Natural killer cell (primary cell): ENCODE data around the gene ULK1. TPM values are rescaled to one million over a fixed set of nuclear protein-coding genes. Genes with fewer than 3 reads are reported as not detected.

Source experiments
- ATAC-seq, 3 donors: fragments of 150-1000 bp in 2 of 3; fragments of 200-7000 bp in 1 of 3; cut with Tn5 transposase; 1 replicate in 1 of 3; 2 replicates in 2 of 3; pipeline ENCODE4 v1.10.0; 2021; ENCODE audit warnings: mild to moderate bottlenecking in 2 of 3, moderate library complexity in 2 of 3
- DNase-seq, 2 donors: peaks; one replicate each; pipeline versions ENCODE4 v3.0.0 to v3.0.0-alpha.2; 2013 to 2021; ENCODE audit warnings: mixed read lengths in 1 of 2
- H3K27ac ChIP-seq: one replicate; pipeline ENCODE4 v1.5.1; 2013; ENCODE audit warnings: mild to moderate bottlenecking, low read length
- H3K27me3 ChIP-seq: one replicate; pipeline ENCODE4 v1.6.1; 2013; ENCODE audit warnings: low read length; ENCODE audit not compliant: control insufficient read depth, insufficient read depth
- H3K36me3 ChIP-seq: one replicate; pipeline ENCODE4 v1.6.1; 2013; ENCODE audit warnings: low read length; ENCODE audit not compliant: control insufficient read depth, insufficient read depth
- H3K4me1 ChIP-seq: one replicate; pipeline ENCODE4 v1.6.1; 2013; ENCODE audit warnings: low read length; ENCODE audit not compliant: control insufficient read depth, insufficient read depth
- H3K4me3 ChIP-seq: one replicate; pipeline ENCODE4 v1.5.1; 2013; ENCODE audit warnings: low read length
- H3K9me3 ChIP-seq: one replicate; pipeline ENCODE4 v1.6.1; 2013; ENCODE audit warnings: low read length; ENCODE audit not compliant: control insufficient read depth, insufficient read depth
- H3K27ac Mint-ChIP-seq, 2 donors: one replicate each; pipeline ENCODE4 v1.8.0; 2022; ENCODE audit warnings: mild to moderate bottlenecking in 2 of 2, mixed read lengths in 2 of 2, moderate library complexity in 1 of 2
- H3K27me3 Mint-ChIP-seq, 2 donors: one replicate each; pipeline ENCODE4 v1.8.0; 2022; ENCODE audit warnings: low read depth in 2 of 2, mixed read lengths in 2 of 2
- H3K36me3 Mint-ChIP-seq: one replicate; pipeline ENCODE4 v1.8.0; 2022; ENCODE audit warnings: mixed read lengths
- H3K4me1 Mint-ChIP-seq, 2 donors: one replicate each; pipeline ENCODE4 v1.8.0; 2022; ENCODE audit warnings: mixed read lengths in 2 of 2
- H3K4me3 Mint-ChIP-seq: one replicate; pipeline ENCODE4 v1.8.0; 2022; ENCODE audit warnings: mild to moderate bottlenecking, moderate library complexity, mixed read lengths
- H3K9me3 Mint-ChIP-seq, 2 donors: one replicate each; pipeline ENCODE4 v1.8.0; 2022; ENCODE audit warnings: mixed read lengths in 2 of 2
- CTCF ChIP-seq: fragments of 200-600 bp; IDR thresholded peaks from one replicate; pipeline ENCODE4 v1.8.0; 2022; ENCODE audit warnings: antibody characterized with exemption
- WGBS: methylation state at CpG from one replicate; pipeline ENCODE4 v1.1.7; 2013; ENCODE audit warnings: missing lambda C conversion rate; ENCODE audit not compliant: insufficient coverage; 5-methylcytosine and 5-hydroxymethylcytosine counted together
- intact Hi-C: fragments of 100-400 bp; cut with micrococcal nuclease; formaldehyde crosslinking; loops from one replicate; pipeline ENCODE4 v1.14.2; 2022
- total RNA-seq, 4 donors: library from RNA; stranded (reverse); fragments of 120-200 nt in 1 of 4; gene quantifications; one replicate each; pipeline versions ENCODE4 v1.2.3 to v1.2.4, GENCODE V29; 2013 to 2022

ULK1 gene
- total RNA-seq, 3 donors from 2014 or later (not counting 1 experiment from before 2014, with no cell fraction given): 99.1 to 142 (median 123) TPM

GRCh38 chr12:131914179-131914702, 19.8 kb downstream of the ULK1 start:
- Mint-ChIP-seq H3K9me3 (no peaks in the 10 kb centered on the region), H3K27me3 (no peaks in the 10 kb centered on the region), H3K4me3 (no peak overlapping the region), H3K4me1 (no peaks in the 10 kb centered on the region), H3K36me3 (no peaks in the 10 kb centered on the region), H3K27ac (no peak overlapping the region)
- Histone ChIP-seq H3K27me3 (no peaks in the 10 kb centered on the region), H3K36me3 (peaks cover 46% of the 10 kb centered on the region), H3K9me3 (no peaks in the 10 kb centered on the region), H3K4me1 (no peaks in the 10 kb centered on the region), H3K4me3 (no peak overlapping the region), H3K27ac (no peak overlapping the region)
- intact Hi-C loops: no loop called here
- WGBS: 95% methylated on average over 13 of the region's 14 CpGs
- no peak for TF ChIP-seq CTCF
- ATAC-seq (no peak), DNase-seq (no peak)

- DNase-seq: no peak
Observed at GRCh38 chr12:131915000-131915689, 20.7 kb downstream of the ULK1 start.

GRCh38 chr12:131915823-131916222, 21.4 kb downstream of the ULK1 start:
- TF ChIP-seq CTCF: no peak
- ATAC-seq: no peak
- intact Hi-C loops: no loop called here

More at GRCh38 chr12:131915000-131915689, 20.7 kb downstream of the ULK1 start:
- Mint-ChIP-seq H3K27ac (no peak overlapping the region), H3K36me3 (no peaks in the 10 kb centered on the region), H3K27me3 (no peaks in the 10 kb centered on the region), H3K9me3 (no peaks in the 10 kb centered on the region), H3K4me3 (no peak overlapping the region), H3K4me1 (no peaks in the 10 kb centered on the region)
- Histone ChIP-seq H3K4me3 (no peak overlapping the region), H3K9me3 (no peaks in the 10 kb centered on the region), H3K36me3 (peaks cover 45% of the 10 kb centered on the region), H3K4me1 (no peaks in the 10 kb centered on the region), H3K27me3 (no peaks in the 10 kb centered on the region), H3K27ac (no peak overlapping the region)
- 99% methylated on average over 17 of the region's 20 CpGs for WGBS
- intact Hi-C loops: no loop called here
- TF ChIP-seq CTCF: no peak
- ATAC-seq: no peak

More at GRCh38 chr12:131915823-131916222, 21.4 kb downstream of the ULK1 start:
- Mint-ChIP-seq H3K4me3 (no peak overlapping the region), H3K27ac (no peak overlapping the region), H3K4me1 (no peaks in the 10 kb centered on the region), H3K9me3 (no peaks in the 10 kb centered on the region), H3K27me3 (no peaks in the 10 kb centered on the region), H3K36me3 (no peaks in the 10 kb centered on the region)
- Histone ChIP-seq H3K27ac (no peak overlapping the region), H3K4me1 (no peaks in the 10 kb centered on the region), H3K9me3 (no peaks in the 10 kb centered on the region), H3K4me3 (no peak overlapping the region), H3K27me3 (no peaks in the 10 kb centered on the region), H3K36me3 (peaks cover 40% of the 10 kb centered on the region)
- 94% methylated on average over 20 of the region's 21 CpGs for WGBS
- no peak for DNase-seq
